H1 (cell line): Measurements from ENCODE around the gene TIGD6. TPM values are rescaled to one million over a fixed set of nuclear protein-coding genes. Genes with fewer than 3 reads are reported as not detected.

Experiments
- CTCF ChIA-PET: fragments of 300-600 bp; sonication (Branson Sonifier 250); formaldehyde crosslinking; loops from one replicate; lab custom pipeline; 2021; ENCODE audit not compliant: partially characterized antibody; lab: Charles Lee
- POLR2A ChIA-PET: fragments of 300-600 bp; sonication (Branson Sonifier 250); formaldehyde crosslinking; loops from one replicate; lab custom pipeline; 2021; ENCODE audit warnings: inconsistent platforms; ENCODE audit not compliant: partially characterized antibody; lab: Charles Lee
- DNase-seq, 2 experiments: peaks; one replicate each; pipeline versions ENCODE4 v3.0.0 to v3.0.0-alpha.2; 2010 to 2022; ENCODE audit warnings: low spot score in 2 of 2, low read depth in 1 of 2, mixed read lengths in 1 of 2
- FAIRE-seq: peaks from 2 replicates; lab custom pipeline; 2011; peaks lifted over from hg19 to GRCh38; lab: Jason Lieb, UNC
- H2AFZ ChIP-seq: 2 replicates; pipeline ENCODE4 v1.8.1; 2012; ENCODE audit warnings: low read length, inconsistent platforms
- H2AK5ac ChIP-seq: 2 replicates; pipeline ENCODE4 v1.6.1; 2013; ENCODE audit warnings: low read depth, low read length
- H2BK120ac ChIP-seq: replicated peaks from 2 replicates; pipeline ENCODE3; 2013; ENCODE audit warnings: low read depth, low read length, inconsistent platforms
- H2BK12ac ChIP-seq: 2 replicates; pipeline ENCODE4 v1.6.1; 2013; ENCODE audit warnings: low read depth, low read length
- H2BK15ac ChIP-seq: 2 replicates; pipeline ENCODE4 v1.6.1; 2013; ENCODE audit warnings: low read length
- H2BK20ac ChIP-seq: 2 replicates; pipeline ENCODE4 v1.6.1; 2013; ENCODE audit warnings: low read length
- H2BK5ac ChIP-seq: 2 replicates; pipeline ENCODE4 v1.6.1; 2013; ENCODE audit warnings: low read depth, low read length
- H3K14ac ChIP-seq: 2 replicates; pipeline ENCODE4 v1.6.1; 2013; ENCODE audit warnings: inconsistent platforms; ENCODE audit not compliant: insufficient read length
- H3K18ac ChIP-seq: 2 replicates; pipeline ENCODE4 v1.6.1; 2013; ENCODE audit warnings: low read length; ENCODE audit errors: extremely low read depth
- H3K23ac ChIP-seq: 2 replicates; pipeline ENCODE4 v1.6.1; 2013; ENCODE audit warnings: inconsistent platforms; ENCODE audit not compliant: insufficient read length
- H3K23me2 ChIP-seq: 2 replicates; pipeline ENCODE4 v1.6.1; 2013; ENCODE audit warnings: low read depth, low read length
- H3K27ac ChIP-seq: 2 replicates; pipeline ENCODE4 v1.6.1; 2011; ENCODE audit warnings: low read depth, low read length, inconsistent platforms
- H3K27me3 ChIP-seq, 4 experiments: replicated peaks in 1 of 4; 1 replicate in 1 of 4; 2 replicates in 3 of 4; pipeline versions ENCODE4 v1.6.1 to v1.8.1; 2011 to 2013; ENCODE audit warnings: low read length in 3 of 4, mild to moderate bottlenecking in 3 of 4, inconsistent platforms in 2 of 4, mixed read lengths in 2 of 4, moderate library complexity in 1 of 4; ENCODE audit not compliant: control insufficient read depth in 3 of 4, insufficient read depth in 3 of 4; ENCODE audit errors: extremely low read depth in 1 of 4
- H3K36me3 ChIP-seq, 4 experiments: 2 replicates each; pipeline versions ENCODE4 v1.6.1 to v1.8.1; 2011 to 2013; ENCODE audit warnings: mild to moderate bottlenecking in 4 of 4, low read length in 3 of 4, moderate library complexity in 2 of 4, control low read depth in 1 of 4, inconsistent platforms in 1 of 4; ENCODE audit not compliant: insufficient read depth in 4 of 4, control insufficient read depth in 2 of 4
- H3K4ac ChIP-seq: replicated peaks from 2 replicates; pipeline ENCODE3; 2013; ENCODE audit warnings: low read length, low read depth, mixed read lengths, inconsistent platforms; ENCODE audit not compliant: insufficient read length
- H3K4me1 ChIP-seq, 4 experiments: replicated peaks in 1 of 4; 1 replicate in 1 of 4; 2 replicates in 3 of 4; pipeline versions ENCODE4 v1.6.1 to v1.8.1; 2011 to 2013; ENCODE audit warnings: low read length in 3 of 4, inconsistent platforms in 2 of 4, mixed read lengths in 1 of 4; ENCODE audit not compliant: insufficient read depth in 4 of 4, control insufficient read depth in 3 of 4
- H3K4me2 ChIP-seq, 2 experiments: 2 replicates each; pipeline versions ENCODE4 v1.6.1 to v1.8.1; 2011 to 2013; ENCODE audit warnings: low read depth in 2 of 2, low read length in 2 of 2, control low read depth in 1 of 2, inconsistent platforms in 1 of 2, mild to moderate bottlenecking in 1 of 2; ENCODE audit not compliant: insufficient read depth in 1 of 2
- H3K4me3 ChIP-seq, 4 experiments: fragments of 200-600, 300-600 bp in 1 of 4; sonication (generic), shearing (Covaris generic), sonication (Bioruptor Twin) in 1 of 4; 2 replicates each; pipeline versions ENCODE4 v1.5.1 to v1.8.1; 2011 to 2016; ENCODE audit warnings: low read length in 4 of 4, low read depth in 3 of 4, control low read depth in 2 of 4, inconsistent platforms in 2 of 4, mild to moderate bottlenecking in 2 of 4, mixed read lengths in 1 of 4, moderate library complexity in 1 of 4; ENCODE audit not compliant: insufficient read depth in 2 of 4; ENCODE audit errors: extremely low read depth in 1 of 4
- H3K56ac ChIP-seq: replicated peaks from 2 replicates; pipeline ENCODE3; 2013; ENCODE audit warnings: low read depth, mild to moderate bottlenecking, mixed read lengths, low read length, inconsistent platforms; ENCODE audit not compliant: insufficient read length
- H3K79me1 ChIP-seq: 2 replicates; pipeline ENCODE4 v1.6.1; 2013; ENCODE audit warnings: low read depth, low read length, control low read depth
- H3K79me2 ChIP-seq, 2 experiments: 2 replicates each; pipeline versions ENCODE4 v1.6.1 to v1.8.1; 2012 to 2013; ENCODE audit warnings: low read length in 2 of 2, mild to moderate bottlenecking in 2 of 2, inconsistent platforms in 1 of 2; ENCODE audit not compliant: insufficient read depth in 2 of 2, control insufficient read depth in 1 of 2
- H3K9ac ChIP-seq, 4 experiments: replicated peaks in 1 of 4; 1 replicate in 1 of 4; 2 replicates in 3 of 4; pipeline versions ENCODE4 v1.6.1 to v1.8.1; 2011 to 2013; ENCODE audit warnings: low read depth in 3 of 4, low read length in 3 of 4, control low read depth in 2 of 4, mild to moderate bottlenecking in 2 of 4, moderate library complexity in 2 of 4, inconsistent platforms in 1 of 4; ENCODE audit errors: extremely low read depth in 1 of 4
- H3K9me3 ChIP-seq, 2 experiments: 2 replicates each; pipeline versions ENCODE4 v1.6.1 to v1.8.1; 2012 to 2013; ENCODE audit warnings: mild to moderate bottlenecking in 2 of 2, moderate library complexity in 2 of 2, control low read depth in 1 of 2, inconsistent platforms in 1 of 2, low read depth in 1 of 2, low read length in 1 of 2, mixed read lengths in 1 of 2; ENCODE audit not compliant: insufficient read depth in 2 of 2
- H4K20me1 ChIP-seq, 2 experiments: replicated peaks in 1 of 2; 2 replicates each; pipeline versions ENCODE3 to v1.8.1; 2011 to 2013; ENCODE audit warnings: inconsistent platforms in 2 of 2, low read length in 2 of 2, mild to moderate bottlenecking in 1 of 2; ENCODE audit not compliant: insufficient read depth in 2 of 2, control insufficient read depth in 1 of 2
- H4K5ac ChIP-seq: 2 replicates; pipeline ENCODE4 v1.6.1; 2013; ENCODE audit warnings: low read length, low read depth, mixed read lengths, inconsistent platforms; ENCODE audit not compliant: insufficient read length
- H4K8ac ChIP-seq: 2 replicates; pipeline ENCODE4 v1.8.0; 2013; ENCODE audit warnings: mild to moderate bottlenecking, moderate library complexity, low read length, inconsistent platforms; ENCODE audit not compliant: insufficient read depth; ENCODE audit errors: extremely low read depth
- H4K91ac ChIP-seq: replicated peaks from 2 replicates; pipeline ENCODE3; 2013; ENCODE audit warnings: low read length, mixed read lengths, inconsistent platforms; ENCODE audit not compliant: insufficient read length
- CBX5 ChIP-seq: fragments of 300-800, 300-1000 bp; sonication (generic); IDR thresholded peaks from 2 replicates; pipeline ENCODE4 v1.7.1; 2016; ENCODE audit warnings: antibody characterized with exemption, low read length, low read depth
- GABPA ChIP-seq: IDR thresholded peaks from 2 replicates; pipeline ENCODE4 v1.6.1; 2011; ENCODE audit warnings: mild to moderate bottlenecking, low read length, moderate library complexity, borderline replicate concordance; ENCODE audit not compliant: insufficient read depth
- HDAC2 ChIP-seq, 2 experiments: fragments of 300-600 bp in 1 of 2; sonication (generic) in 1 of 2; IDR thresholded peaks; 2 replicates each; pipeline ENCODE4 v1.6.1; 2011 to 2012; ENCODE audit warnings: low read depth in 2 of 2, low read length in 2 of 2, mild to moderate bottlenecking in 2 of 2, moderate library complexity in 2 of 2, borderline replicate concordance in 1 of 2, inconsistent platforms in 1 of 2
- RNF2 ChIP-seq: fragments of 200-900, 300-1000 bp; sonication (generic); IDR thresholded peaks from 2 replicates; pipeline ENCODE4 v1.7.1; 2016; ENCODE audit warnings: borderline replicate concordance, low read depth, mild to moderate bottlenecking, antibody characterized with exemption, low read length; ENCODE audit not compliant: poor library complexity, severe bottlenecking; ENCODE audit errors: missing control alignments
- WGBS, 2 experiments: shearing (Covaris generic) in 1 of 2; methylation state at CpG; one replicate each; pipeline versions ENCODE4 v1.1.6 to v1.1.7; 2013 to 2015; ENCODE audit warnings: low lambda C conversion rate in 2 of 2, mixed read lengths in 2 of 2, inconsistent platforms in 1 of 2, low coverage in 1 of 2, missing lambda C conversion rate in 1 of 2; ENCODE audit not compliant: insufficient replicate concordance in 2 of 2, insufficient coverage in 1 of 2, insufficient read length in 1 of 2; ENCODE audit errors: extremely low coverage in 1 of 2, missing lambda C conversion rate in 1 of 2; 5-methylcytosine and 5-hydroxymethylcytosine counted together
- polyA plus RNA-seq, 7 experiments: library from polyadenylated mRNA; depleted of rRNA in 3 of 7; stranded (reverse) in 5 of 7; unstranded in 2 of 7; fragments of >200 nt in 5 of 7; fragments of 200-250 nt in 2 of 7; gene quantifications; 1 replicate in 5 of 7; 2 replicates in 1 of 7; 4 replicates in 1 of 7; pipeline versions ENCODE4 v1.2.1 to v1.2.3, GENCODE V29; 2011 to 2013; ENCODE audit warnings: missing spikeins in 2 of 7, mixed read lengths in 2 of 7
- total RNA-seq: library from RNA; stranded (reverse); fragmentation: NEBNext Ultra II Directional; extraction: Animal tissue kit (Norgen Biotek cat#: 25700); gene quantifications from 2 replicates; pipeline ENCODE4 v1.2.1, GENCODE V29; 2021

The TIGD6 gene
- total and polyA plus RNA-seq, 2 of the 8 experiments (the other 6 are each of a cell fraction or from before 2014, with no cell fraction given), result 1.3 to 2.4 TPM

- Histone ChIP-seq H2BK5ac (no peak within 1 kb of the TSS), H3K4me1 (no peaks in the 10 kb centered on the region), H3K27ac (no peak within 1 kb of the TSS), H2AK5ac (no peak within 1 kb of the TSS), H3K79me2 (no peaks in the 10 kb centered on the region), H3K36me3 (no peaks in the 10 kb centered on the region), H3K4me3 (no peak within 1 kb of the TSS), H4K91ac (no peak within 1 kb of the TSS), H3K27me3 (no peaks in the 10 kb centered on the region), H2BK15ac (no peak within 1 kb of the TSS), H3K23ac (no peak within 1 kb of the TSS), H3K4ac (no peak within 1 kb of the TSS), H2BK20ac (no peak within 1 kb of the TSS), H3K18ac (no peak within 1 kb of the TSS), H4K8ac (no peak within 1 kb of the TSS), H2BK12ac (no peak within 1 kb of the TSS), H3K9ac (no peak within 1 kb of the TSS), H3K79me1 (no peaks in the 10 kb centered on the region), H3K56ac (no peak within 1 kb of the TSS), H3K4me2 (no peak within 1 kb of the TSS), H4K20me1 (no peaks in the 10 kb centered on the region), H2AFZ (no peak within 1 kb of the TSS), H3K14ac (no peak within 1 kb of the TSS), H4K5ac (no peak within 1 kb of the TSS), H2BK120ac (no peak within 1 kb of the TSS), H3K9me3 (no peaks in the 10 kb centered on the region), H3K23me2 (no peaks in the 10 kb centered on the region)
- WGBS, 2 experiments, result 88% methylated on average over 2 of the region's 2 CpGs; no CpG with 5 or more reads in 1 of the 2 experiments
- TF ChIP-seq GABPA, result no peak
- TF ChIP-seq RNF2, result no peak
- no peak for TF ChIP-seq CBX5
- no peak for TF ChIP-seq HDAC2 (IDR thresholded peaks at IDR 0.05; ENCODE audit: borderline replicate concordance in 1 of 2, low read depth in 2 of 2, low read length in 2 of 2)
- CTCF ChIA-PET, result interaction anchor here (1.3 to 9.8 kb wide), 2 partner anchors 17 to 92 kb away, joined by 5 to 104 read pairs; partner anchors contain the start of gene SLC26A2
- DNase-seq (no peak), FAIRE-seq (no peak)
- POLR2A ChIA-PET, result no interaction called here
These were observed 55.8 kb downstream of the TIGD6 start, which contains the start of gene PDE6A for GRCh38 chr5:149944666-149945065. TSS of gene PDE6A (minus strand) at chr5:149944793. CDS start at chr5:149944673, 120 bp downstream.
